Tibial nerve (tissue), 4 donors: Measurements from ENCODE around the gene GSX1.
"Not testable (repeated sequence)": the region's sequence is repeated elsewhere in the genome, so short reads cannot be mapped to it uniquely, and the experiment has no call there.

Experiments
- CTCF ChIP-seq, 5 experiments: fragments of 200-600 bp in 3 of 5; fragments of 450-650 bp in 2 of 5; sonication (generic) in 3 of 5; IDR thresholded peaks; one replicate each; pipeline ENCODE4 v1.5.1; 2016 to 2019; ENCODE audit warnings: antibody characterized with exemption in 5 of 5, mild to moderate bottlenecking in 3 of 5, moderate library complexity in 2 of 5
- EP300 ChIP-seq, 2 donors: sonication (generic); formaldehyde crosslinking; IDR thresholded peaks; one replicate each; pipeline ENCODE4 v1.6.1; 2017; ENCODE audit warnings: antibody characterized with exemption in 2 of 2, mild to moderate bottlenecking in 1 of 2
- POLR2A ChIP-seq, 2 donors: fragments of 450-650 bp; IDR thresholded peaks; one replicate each; pipeline ENCODE4 v1.6.1; 2017; ENCODE audit warnings: antibody characterized with exemption in 2 of 2, mild to moderate bottlenecking in 2 of 2, moderate library complexity in 2 of 2

- TF ChIP-seq EP300, POLR2A, CTCF (IDR thresholded peaks at IDR 0.05): not testable (repeated sequence)
Measured at GRCh38 chr13:27817832-27818231, 25.5 kb downstream of the GSX1 start.
